Measurements from ENCODE around the gene ALAD.
A peak's percentile ranks its signal among the peaks of the same experiment; 100 is the strongest.

The ALAD gene

GRCh38 chr9:113401027-113401792, at the start of gene ALAD:
Gene ALAD (minus strand): TSS chr9:113401284. CDS start chr9:113393559, 7,725 bp downstream.
- peak; percentile 98 for TF ChIP-seq CTCF (IDR thresholded peaks at IDR 0.05)

- no peak for TF ChIP-seq CTCF (IDR thresholded peaks at IDR 0.05)
These were observed 48.3 kb upstream of the ALAD start for GRCh38 chr9:113449376-113449775.

GRCh38 chr9:113446323-113446740, 45.2 kb upstream of the ALAD start:
- TF ChIP-seq CTCF (IDR thresholded peaks at IDR 0.05): peak; percentile 66

- no peak for TF ChIP-seq CTCF (IDR thresholded peaks at IDR 0.05)
These were observed 43.7 kb upstream of the ALAD start for GRCh38 chr9:113444736-113445135.

- no peak for TF ChIP-seq CTCF (IDR thresholded peaks at IDR 0.05)
These were observed 35.8 kb upstream of the ALAD start for GRCh38 chr9:113436728-113437515.

- no peak for TF ChIP-seq CTCF (IDR thresholded peaks at IDR 0.05)
These were observed 30.1 kb upstream of the ALAD start for GRCh38 chr9:113431191-113431590.

- TF ChIP-seq CTCF (IDR thresholded peaks at IDR 0.05): no peak
These were observed 27.1 kb upstream of the ALAD start for GRCh38 chr9:113428062-113428615.

All from LNCAP (cell line).